HG03135 (cell line): ENCODE results near the gene PLSCR3.

Source experiments
- ATAC-seq: cut with Tn5 transposase; IDR thresholded peaks from one replicate; pipeline ENCODE4 v1.9.1; 2021; ENCODE audit warnings: mild to moderate bottlenecking, moderate library complexity; ENCODE audit not compliant: unreplicated experiment

PLSCR3 gene

DNA sequence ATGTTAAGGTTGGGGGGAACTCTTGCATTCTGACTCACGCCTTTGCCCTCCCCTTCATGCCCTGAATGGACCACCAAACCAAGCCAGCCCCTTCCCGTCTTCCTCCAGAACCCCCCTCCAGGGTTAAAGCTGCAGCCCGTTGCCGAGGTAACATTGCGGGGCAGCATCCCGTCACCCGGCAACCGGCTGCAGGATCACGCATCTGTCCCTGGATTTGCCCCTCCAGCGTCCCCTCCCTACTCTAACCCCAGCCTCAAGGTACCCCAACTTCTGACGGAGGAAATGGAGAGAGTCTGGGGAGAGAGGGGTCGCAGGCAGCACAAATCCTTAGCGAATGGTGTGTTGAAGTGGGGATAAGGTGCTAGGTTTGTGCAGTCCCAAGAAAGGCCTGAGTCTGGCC is 12.8 kb upstream of the PLSCR3 start:
- no peak for ATAC-seq

GRCh38 chr17:7406235-7406825 is 12.0 kb upstream of the PLSCR3 start:
- ATAC-seq: no peak

- no peak for ATAC-seq
Measured at GRCh38 chr17:7405350-7406234, 11.3 kb upstream of the PLSCR3 start.

DNA sequence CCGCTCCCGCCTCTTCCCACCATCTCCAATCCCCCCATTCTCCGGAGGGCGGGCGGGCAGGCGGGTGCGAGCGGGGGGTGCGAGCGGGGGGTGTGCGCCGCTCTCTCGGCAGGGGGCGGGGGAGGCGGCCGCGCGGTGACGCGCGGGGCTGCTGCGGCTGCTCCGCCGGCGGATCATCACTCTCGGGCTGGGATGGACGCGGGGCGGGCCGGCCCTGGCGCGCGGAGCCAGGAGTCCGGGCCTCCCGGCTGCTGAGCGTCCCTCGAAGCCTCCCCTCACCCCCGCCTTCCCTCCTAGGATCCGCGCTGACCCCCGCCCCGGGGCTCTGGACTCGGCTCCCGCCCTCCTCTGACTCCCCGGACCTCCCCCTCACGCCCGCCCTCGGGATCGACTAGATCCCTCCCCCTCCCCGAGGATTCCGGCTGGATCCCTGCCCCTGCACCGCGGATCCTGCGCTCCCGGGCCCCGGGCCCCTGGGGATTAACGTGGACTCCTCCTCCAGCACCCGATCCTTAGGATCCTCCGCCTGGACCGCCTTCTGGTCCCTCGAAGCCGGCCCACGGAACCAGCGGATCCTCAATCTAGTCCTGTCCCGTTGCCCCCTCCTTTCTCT is 10.5 kb upstream of the PLSCR3 start:
- ATAC-seq: peak; percentile 8

- peak; percentile 91 for ATAC-seq
Measured at GRCh38 chr17:7403977-7404736, 9.8 kb upstream of the PLSCR3 start, which contains the start of gene TMEM256. Gene TMEM256, minus strand, starts transcription at chr17:7404097. Its CDS starts 13 bp downstream, at chr17:7404084.

- no peak for ATAC-seq
Measured at GRCh38 chr17:7403727-7403976, 9.3 kb upstream of the PLSCR3 start.

DNA sequence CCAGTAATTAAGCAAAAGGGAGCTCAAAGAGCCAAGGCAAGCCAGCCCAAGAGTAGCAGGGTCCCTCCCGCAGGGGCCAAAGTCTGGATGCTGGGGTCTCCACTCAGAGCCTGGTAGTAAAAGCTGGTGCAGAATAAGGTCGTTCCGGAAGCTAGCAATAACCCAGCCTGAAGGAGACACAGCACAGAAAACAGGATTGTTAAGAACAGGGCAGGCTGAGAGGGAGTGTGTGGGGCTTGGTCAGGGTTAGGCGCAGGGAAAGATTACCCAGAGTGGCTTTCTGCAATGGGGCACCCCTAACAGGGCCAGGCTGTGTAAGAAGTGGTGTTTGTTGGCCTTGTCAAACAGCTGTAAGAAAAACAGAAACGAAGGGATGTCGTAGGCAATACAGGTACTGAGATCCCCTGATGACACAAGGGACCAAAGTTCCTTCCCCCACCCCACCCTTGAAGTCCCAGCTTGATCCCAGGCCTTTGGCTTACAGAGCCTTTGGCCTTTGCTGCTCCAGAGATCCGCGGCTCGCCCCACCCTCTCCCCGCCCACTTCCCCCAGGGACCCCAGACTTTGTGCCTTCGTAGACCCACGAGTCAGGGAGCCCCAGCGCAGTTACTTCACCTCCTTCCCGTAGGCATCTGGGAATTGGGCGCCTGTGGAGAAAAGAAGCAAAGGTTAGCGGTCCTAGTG is 8.9 kb upstream of the PLSCR3 start:
- ATAC-seq: no peak

DNA sequence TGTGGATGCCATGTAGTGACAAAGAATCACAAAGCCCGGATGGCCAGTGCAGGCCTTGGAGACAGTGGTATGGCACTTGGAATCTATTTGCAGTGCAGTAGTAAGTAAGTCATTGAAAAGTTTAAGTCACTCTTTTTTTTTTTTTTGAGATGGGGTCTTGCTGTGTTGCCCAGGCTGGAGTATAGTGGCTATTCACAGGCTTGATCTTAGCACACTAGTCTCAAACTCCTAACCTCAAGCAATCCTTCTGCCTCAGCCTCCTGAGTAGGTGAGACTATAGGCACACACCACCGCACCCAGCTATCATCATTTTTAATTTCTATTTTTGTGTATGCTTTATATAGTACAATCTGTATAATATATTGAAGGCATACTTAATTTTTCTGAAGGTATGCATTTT is 4.3 kb upstream of the PLSCR3 start:
- ATAC-seq: no peak

GRCh38 chr17:7396147-7396546 is 1.8 kb upstream of the PLSCR3 start:
- ATAC-seq: no peak

- peak; percentile 39 for ATAC-seq
Measured at GRCh38 chr17:7393613-7394451, 493 bp downstream of the PLSCR3 start.

DNA sequence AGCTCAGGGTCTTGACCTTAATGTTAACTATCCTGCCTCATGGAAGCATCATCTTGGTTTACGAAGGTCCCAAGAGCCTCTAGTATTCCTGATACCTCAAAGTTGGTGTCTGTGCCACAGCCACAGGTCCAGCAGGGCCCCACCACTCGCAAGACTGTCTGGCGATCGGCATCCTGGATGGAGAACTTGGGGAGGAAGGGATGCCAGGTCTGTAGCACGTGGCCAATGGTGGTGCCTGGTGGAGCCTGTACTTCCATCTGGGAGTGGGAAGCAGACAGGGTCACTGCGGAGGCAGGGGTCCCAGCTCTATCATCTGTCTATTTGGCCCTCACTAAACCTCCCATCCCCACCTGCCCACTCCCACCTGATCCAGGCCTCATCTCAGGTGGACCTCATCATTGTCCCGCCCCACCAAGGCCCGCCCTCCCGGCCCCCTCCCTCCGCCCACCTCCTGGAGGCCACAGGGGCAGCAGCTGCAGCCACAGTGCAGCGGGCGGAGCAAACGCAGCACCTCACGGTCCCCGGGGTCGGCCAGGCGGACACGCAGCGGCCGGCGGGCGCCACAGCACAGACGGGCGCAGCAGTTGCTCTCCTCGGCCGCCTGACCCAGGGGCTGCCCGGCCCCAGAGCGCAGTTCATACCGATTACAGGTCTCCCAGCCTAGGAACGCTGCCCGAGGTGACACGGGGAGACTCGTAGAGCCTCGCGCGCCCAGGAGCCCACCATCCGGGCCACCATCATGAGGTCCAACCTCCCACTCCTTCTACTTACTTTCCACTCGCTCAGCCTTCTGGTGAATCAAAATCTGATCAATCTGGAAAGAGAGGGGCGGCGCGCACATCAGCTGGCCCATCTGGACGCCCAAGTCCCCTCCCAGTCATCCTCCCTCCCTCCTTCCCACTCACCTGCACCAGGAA is 1.4 kb downstream of the PLSCR3 start:
- ATAC-seq: no peak

GRCh38 chr17:7391307-7391706 is 3.0 kb downstream of the PLSCR3 start:
- ATAC-seq: no peak

DNA sequence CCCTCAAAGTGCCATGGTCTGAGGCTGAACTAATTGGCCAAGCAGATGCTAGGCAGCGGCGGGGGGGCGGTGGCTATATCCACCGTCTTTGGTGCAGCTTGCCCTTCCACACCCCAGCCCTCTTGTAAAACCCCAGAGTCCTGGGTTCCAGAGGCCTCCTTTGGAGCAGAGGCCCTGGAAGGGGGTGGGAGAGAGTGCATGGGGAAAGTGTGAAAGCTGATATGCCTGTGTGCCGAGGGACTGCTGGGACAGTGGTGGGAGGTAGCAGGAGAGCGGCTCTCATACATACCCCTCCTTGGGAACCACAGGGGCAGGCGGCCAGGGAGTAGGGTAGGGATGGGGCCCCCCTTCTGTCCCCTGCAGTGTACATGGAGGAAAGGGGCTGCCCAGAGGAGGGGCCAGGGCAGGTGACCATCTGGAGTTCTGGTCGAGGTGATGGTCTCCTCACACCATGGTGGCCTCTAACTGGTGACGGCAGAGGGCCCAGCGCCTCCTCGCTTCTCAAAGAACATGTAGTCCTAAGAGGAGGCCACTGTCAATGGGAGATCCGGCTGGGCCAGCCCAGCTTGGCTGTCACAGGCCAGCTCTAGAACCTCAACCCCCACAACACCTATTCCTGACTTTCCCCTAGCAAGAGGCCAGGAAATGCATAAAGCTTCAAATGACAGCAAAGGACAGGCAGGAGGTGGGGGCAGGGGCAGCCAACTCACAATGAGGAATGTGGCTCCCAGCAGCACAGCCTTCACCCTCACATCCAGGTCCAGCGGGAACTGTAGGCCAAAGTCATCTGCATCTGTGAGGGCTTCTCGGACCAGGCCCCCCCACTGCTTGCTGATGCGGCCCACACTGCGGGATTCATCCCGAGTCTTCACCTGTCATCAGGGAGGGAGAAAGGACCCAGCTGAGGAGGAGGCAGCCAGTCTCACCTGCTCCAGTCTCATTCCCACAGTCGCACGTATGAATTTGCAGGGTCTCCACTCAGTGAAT is 4.1 kb downstream of the PLSCR3 start:
- ATAC-seq: no peak

GRCh38 chr17:7388856-7389255 is 5.5 kb downstream of the PLSCR3 start:
- ATAC-seq: no peak

- no peak for ATAC-seq
Measured at GRCh38 chr17:7384489-7385081, 9.7 kb downstream of the PLSCR3 start.

DNA sequence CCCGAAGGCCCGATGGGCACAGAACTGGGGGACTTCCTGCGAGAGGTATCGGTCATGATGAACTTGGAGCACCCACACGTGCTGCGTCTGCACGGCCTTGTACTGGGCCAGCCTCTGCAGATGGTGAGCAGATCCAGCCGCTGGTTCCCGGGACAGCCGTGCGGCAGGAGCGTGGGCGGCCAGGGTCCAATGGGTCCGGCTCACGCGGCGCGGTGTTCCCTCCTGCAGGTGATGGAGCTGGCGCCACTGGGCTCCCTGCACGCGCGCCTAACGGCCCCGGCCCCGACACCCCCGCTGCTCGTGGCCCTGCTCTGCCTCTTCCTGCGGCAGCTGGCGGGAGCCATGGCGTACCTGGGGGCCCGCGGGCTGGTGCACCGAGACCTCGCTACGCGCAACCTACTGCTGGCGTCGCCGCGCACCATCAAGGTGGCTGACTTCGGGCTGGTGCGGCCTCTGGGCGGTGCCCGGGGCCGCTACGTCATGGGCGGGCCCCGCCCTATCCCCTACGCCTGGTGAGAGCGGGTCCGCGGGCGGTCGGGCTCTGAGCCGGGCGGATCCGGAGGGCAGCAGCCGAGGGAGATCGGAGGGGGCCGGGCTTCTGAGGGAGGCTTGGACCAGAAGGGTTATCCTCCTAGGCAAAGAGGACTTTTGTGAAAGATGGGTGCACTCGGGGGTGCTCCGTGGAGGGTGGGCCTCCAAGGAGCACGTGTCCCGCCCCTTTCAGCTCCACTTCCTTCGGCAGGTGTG is 10.4 kb downstream of the PLSCR3 start:
- ATAC-seq: peak; percentile 68

- ATAC-seq: no peak
Measured at GRCh38 chr17:7383371-7383741, 11.0 kb downstream of the PLSCR3 start.
